ENCODE measurements around the gene POPDC2.

DNA sequence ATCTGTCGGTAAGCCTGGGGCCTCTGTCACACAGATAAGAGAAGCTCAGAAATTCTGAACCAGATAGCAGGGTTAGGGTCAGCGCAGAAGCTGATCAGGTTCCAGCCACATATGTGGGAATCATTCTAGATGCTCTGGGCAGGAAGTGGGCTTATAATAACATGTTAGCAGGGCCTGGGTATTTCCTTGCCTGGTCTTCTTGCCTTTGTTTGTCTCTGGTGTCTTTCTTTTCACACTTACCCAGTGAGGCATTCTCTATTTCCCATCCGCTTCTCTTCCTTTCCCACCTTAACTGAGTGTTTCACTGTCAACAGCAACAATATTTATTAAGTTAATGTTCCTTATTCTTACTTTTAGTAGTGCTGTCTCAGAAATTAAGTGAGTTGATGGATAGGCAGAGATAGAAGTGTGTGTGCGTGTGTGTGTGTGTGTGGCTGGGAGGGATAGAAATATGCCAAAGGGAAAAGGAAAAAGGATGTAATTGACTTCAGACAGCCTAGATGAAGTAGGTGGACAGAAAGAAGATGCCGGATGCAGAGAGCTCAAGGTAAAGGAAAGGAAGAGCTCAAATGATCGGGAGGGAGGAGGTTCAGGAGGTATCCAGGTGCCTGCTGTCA is 60.7 kb downstream of the POPDC2 start:
- TF ChIP-seq, protein P1, sequence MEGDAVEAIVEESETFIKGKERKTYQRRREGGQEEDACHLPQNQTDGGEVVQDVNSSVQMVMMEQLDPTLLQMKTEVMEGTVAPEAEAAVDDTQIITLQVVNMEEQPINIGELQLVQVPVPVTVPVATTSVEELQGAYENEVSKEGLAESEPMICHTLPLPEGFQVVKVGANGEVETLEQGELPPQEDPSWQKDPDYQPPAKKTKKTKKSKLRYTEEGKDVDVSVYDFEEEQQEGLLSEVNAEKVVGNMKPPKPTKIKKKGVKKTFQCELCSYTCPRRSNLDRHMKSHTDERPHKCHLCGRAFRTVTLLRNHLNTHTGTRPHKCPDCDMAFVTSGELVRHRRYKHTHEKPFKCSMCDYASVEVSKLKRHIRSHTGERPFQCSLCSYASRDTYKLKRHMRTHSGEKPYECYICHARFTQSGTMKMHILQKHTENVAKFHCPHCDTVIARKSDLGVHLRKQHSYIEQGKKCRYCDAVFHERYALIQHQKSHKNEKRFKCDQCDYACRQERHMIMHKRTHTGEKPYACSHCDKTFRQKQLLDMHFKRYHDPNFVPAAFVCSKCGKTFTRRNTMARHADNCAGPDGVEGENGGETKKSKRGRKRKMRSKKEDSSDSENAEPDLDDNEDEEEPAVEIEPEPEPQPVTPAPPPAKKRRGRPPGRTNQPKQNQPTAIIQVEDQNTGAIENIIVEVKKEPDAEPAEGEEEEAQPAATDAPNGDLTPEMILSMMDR (IDR thresholded peaks at IDR 0.05): no peak
- TF ChIP-seq SIN3A (IDR thresholded peaks at IDR 0.05; ENCODE audit: borderline replicate concordance, insufficient read depth, low read depth, low read length) (no peak), POLR2AphosphoS5 (IDR thresholded peaks at IDR 0.05; ENCODE audit: low read depth, low read length) (no peak), TCF7L2 (IDR thresholded peaks at IDR 0.05; ENCODE audit: low read depth, low read length) (no peak)

Data from Panc1 (cell line).